Naive thymus-derived CD4-positive, alpha-beta T cell (primary cell): ENCODE measurements around the gene TKFC. TPM values are rescaled to one million over a fixed set of nuclear protein-coding genes. Genes with fewer than 3 reads are reported as not detected.

Experiments
- ATAC-seq: fragments of 150-1000 bp; cut with Tn5 transposase; 2 replicates; pipeline ENCODE4 v1.10.0; 2021; ENCODE audit warnings: mild to moderate bottlenecking, moderate library complexity
- CTCF ChIA-PET: fragments of 350-600 bp; sonication (Branson Sonifier 250); formaldehyde crosslinking; loops from one replicate; lab custom pipeline; 2021; ENCODE audit warnings: antibody characterized with exemption; lab: Charles Lee
- POLR2A ChIA-PET: fragments of 350-600 bp; sonication (Branson Sonifier 250); formaldehyde crosslinking; loops from one replicate; lab custom pipeline; 2021; ENCODE audit warnings: antibody characterized with exemption, inconsistent platforms; lab: Charles Lee
- DNase-seq, 9 donors: peaks; one replicate each; pipeline versions ENCODE4 v3.0.0 to v3.0.0-alpha.2; 2020 to 2022; ENCODE audit warnings: mixed read lengths in 1 of 9
- H3K27ac ChIP-seq: one replicate; pipeline ENCODE4 v1.7.0; 2013; ENCODE audit warnings: mild to moderate bottlenecking, low read depth, low read length, moderate library complexity
- H3K27me3 ChIP-seq, 2 donors: one replicate each; pipeline ENCODE4 v1.7.0; 2013; ENCODE audit warnings: low read length in 2 of 2, mild to moderate bottlenecking in 2 of 2, moderate library complexity in 2 of 2; ENCODE audit not compliant: control insufficient read depth in 2 of 2, insufficient read depth in 2 of 2
- H3K36me3 ChIP-seq, 3 experiments: 1 replicate in 2 of 3; 2 replicates in 1 of 3; pipeline ENCODE4 v1.7.0; 2013; ENCODE audit warnings: low read length in 3 of 3, mild to moderate bottlenecking in 3 of 3, moderate library complexity in 1 of 3; ENCODE audit not compliant: insufficient read depth in 3 of 3, control insufficient read depth in 2 of 3
- H3K4me1 ChIP-seq, 2 donors: one replicate each; pipeline ENCODE4 v1.7.0; 2013; ENCODE audit warnings: low read length in 2 of 2, mild to moderate bottlenecking in 2 of 2, moderate library complexity in 1 of 2; ENCODE audit not compliant: control insufficient read depth in 2 of 2, insufficient read depth in 2 of 2
- H3K4me3 ChIP-seq: 2 replicates; pipeline ENCODE4 v1.7.0; 2013; ENCODE audit warnings: mild to moderate bottlenecking, low read length
- H3K9me3 ChIP-seq, 3 experiments: 1 replicate in 2 of 3; 2 replicates in 1 of 3; pipeline ENCODE4 v1.7.0; 2013; ENCODE audit warnings: low read length in 3 of 3; ENCODE audit not compliant: control insufficient read depth in 2 of 3
- H3K27ac Mint-ChIP-seq, 9 donors: one replicate each; pipeline ENCODE4 v1.8.0; 2020 to 2022; ENCODE audit warnings: mixed read lengths in 9 of 9, mild to moderate bottlenecking in 8 of 9, moderate library complexity in 5 of 9, inconsistent platforms in 2 of 9
- H3K27me3 Mint-ChIP-seq, 5 donors: one replicate each; pipeline ENCODE4 v1.8.0; 2021 to 2022; ENCODE audit warnings: mixed read lengths in 5 of 5, mild to moderate bottlenecking in 1 of 5
- H3K36me3 Mint-ChIP-seq, 5 donors: one replicate each; pipeline ENCODE4 v1.8.0; 2020 to 2022; ENCODE audit warnings: mixed read lengths in 5 of 5, mild to moderate bottlenecking in 3 of 5, inconsistent platforms in 1 of 5
- H3K4me1 Mint-ChIP-seq, 7 donors: one replicate each; pipeline ENCODE4 v1.8.0; 2020 to 2022; ENCODE audit warnings: mixed read lengths in 7 of 7, mild to moderate bottlenecking in 3 of 7, inconsistent platforms in 1 of 7
- H3K4me3 Mint-ChIP-seq, 10 donors: one replicate each; pipeline ENCODE4 v1.8.0; 2020 to 2022; ENCODE audit warnings: mild to moderate bottlenecking in 10 of 10, mixed read lengths in 10 of 10, moderate library complexity in 6 of 10, inconsistent platforms in 2 of 10
- H3K9me3 Mint-ChIP-seq, 11 donors: one replicate each; pipeline ENCODE4 v1.8.0; 2020 to 2022; ENCODE audit warnings: mixed read lengths in 11 of 11, mild to moderate bottlenecking in 4 of 11, inconsistent platforms in 1 of 11, moderate library complexity in 1 of 11
- intact Hi-C, 2 donors: fragments of 100-400 bp; cut with micrococcal nuclease; formaldehyde crosslinking; loops; one replicate each; pipeline ENCODE4 v1.15.1; 2023
- polyA plus RNA-seq, 2 donors: library from polyadenylated mRNA; unstranded; fragments of 300-500 nt; fragmentation: Illumina TruSeq; gene quantifications; one replicate each; pipeline ENCODE4 v1.2.3, GENCODE V29; 2021
- total RNA-seq, 6 experiments: library from RNA in 5 of 6; stranded (reverse) in 5 of 6; gene quantifications; 1 replicate in 5 of 6; 2 replicates in 1 of 6; pipeline ENCODE4 v1.2.3 and lab custom pipeline; 2021 to 2026

The TKFC gene
- total and polyA plus RNA-seq, 7 experiments from 2014 or later = 24.6 to 59.9 (median 37.5) TPM

DNA sequence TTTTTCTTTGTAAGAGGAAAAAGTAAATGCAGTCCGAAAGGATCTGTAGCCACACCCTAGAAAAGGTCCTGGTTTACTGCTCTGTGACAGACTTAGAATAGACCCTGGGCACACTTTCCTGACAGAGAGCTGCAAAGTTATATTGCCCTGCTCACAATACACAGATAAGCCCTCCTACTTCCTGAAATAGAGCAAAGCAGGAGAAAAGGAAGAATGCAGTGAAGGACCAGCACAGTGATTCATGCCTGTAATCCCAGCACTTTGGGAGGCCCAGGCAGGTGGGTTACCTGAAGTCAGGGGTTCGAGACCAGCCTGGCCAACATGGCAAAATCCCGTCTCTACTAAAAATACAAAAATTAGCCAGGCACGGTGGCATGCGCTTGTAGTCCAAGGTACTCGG, 26.5 kb downstream of the TKFC start:
- Mint-ChIP-seq H3K27me3 (no peaks in the 10 kb centered on the region), H3K4me1 (peaks cover 30 to 59% (median 40%) of the 10 kb centered on the region in 7 donors), H3K9me3 (no peaks in the 10 kb centered on the region), H3K27ac (peak overlapping the region in 7 of 9 donors; percentile 31 to 83 (median 41)), H3K4me3 (peak overlapping the region in 5 of 10 donors; percentile 16 to 99 (median 36)), H3K36me3 (peaks cover 0 to 7% (median 5%) of the 10 kb centered on the region in 5 donors)
- Histone ChIP-seq H3K36me3 (peaks cover 0 to 13% (median 0%) of the 10 kb centered on the region in 3 experiments), H3K4me3 (no peak overlapping the region), H3K27ac (no peak overlapping the region), H3K4me1 (peaks cover 14 to 19% of the 10 kb centered on the region in 2 donors), H3K27me3 (no peaks in the 10 kb centered on the region), H3K9me3 (no peaks in the 10 kb centered on the region)
- no peak for ATAC-seq
- intact Hi-C loops = no loop called here
- ChIA-PET CTCF (interaction anchor here (0.6 to 1.3 kb wide), 2 partner anchors 26 to 42 kb away, joined by 3 to 5 read pairs; no protein-coding TSS in a partner anchor), POLR2A (interaction anchor here (1.0 to 4.9 kb wide), 2 partner anchors 12 to 25 kb away, joined by 8 to 82 read pairs; partner anchors contain the start of genes DDB1 and TKFC)
- DNase-seq = no peak

- no peaks in the 10 kb centered on the region for H3K9me3 ChIP-seq
- no peak for DNase-seq
- peak overlapping the region; percentile 97 to 100 (median 99) for H3K27ac Mint-ChIP-seq
- ChIA-PET CTCF (interaction anchor here (0.6 to 4.6 kb wide), 5 partner anchors 24 to 1022 kb away, joined by 3 to 44 read pairs (median 8); partner anchors contain the start of genes DDB1, TKFC and TMEM216), POLR2A (interaction anchor here (0.6 to 4.9 kb wide), 15 partner anchors 11 to 718 kb away, joined by 3 to 82 read pairs (median 5); partner anchors contain the start of genes DDB1, FTH1, SDHAF2 and TKFC)
- peaks cover 14 to 19% of the 10 kb centered on the region in 2 donors for H3K4me1 ChIP-seq
- peak overlapping the region; percentile 94 to 99 (median 98) for H3K4me3 Mint-ChIP-seq
- H3K4me1 Mint-ChIP-seq = peaks cover 30 to 55% (median 40%) of the 10 kb centered on the region in 7 donors
- H3K27me3 ChIP-seq = no peaks in the 10 kb centered on the region
- H3K27ac ChIP-seq = peak overlapping the region; percentile 95
- no peaks in the 10 kb centered on the region for H3K9me3 Mint-ChIP-seq
- H3K27me3 Mint-ChIP-seq = no peaks in the 10 kb centered on the region
- peaks cover 0 to 6% (median 0%) of the 10 kb centered on the region in 5 donors for H3K36me3 Mint-ChIP-seq
- H3K36me3 ChIP-seq = peaks cover 0 to 26% (median 7%) of the 10 kb centered on the region in 3 experiments
- no peak for ATAC-seq
- H3K4me3 ChIP-seq = peak overlapping the region; percentile 97
- intact Hi-C loops = loop anchor here (1.0 to 10.0 kb wide), 8 partner anchors 24 to 1744 kb away; partner anchors contain the start of genes CCDC86 (in 1 of the 2), OSBP (in 1 of the 2), SDHAF2 (in 1 of the 2) and TMEM109 (in 1 of the 2)
These were observed 28.3 kb downstream of the TKFC start for GRCh38 chr11:61361237-61361740.

DNA sequence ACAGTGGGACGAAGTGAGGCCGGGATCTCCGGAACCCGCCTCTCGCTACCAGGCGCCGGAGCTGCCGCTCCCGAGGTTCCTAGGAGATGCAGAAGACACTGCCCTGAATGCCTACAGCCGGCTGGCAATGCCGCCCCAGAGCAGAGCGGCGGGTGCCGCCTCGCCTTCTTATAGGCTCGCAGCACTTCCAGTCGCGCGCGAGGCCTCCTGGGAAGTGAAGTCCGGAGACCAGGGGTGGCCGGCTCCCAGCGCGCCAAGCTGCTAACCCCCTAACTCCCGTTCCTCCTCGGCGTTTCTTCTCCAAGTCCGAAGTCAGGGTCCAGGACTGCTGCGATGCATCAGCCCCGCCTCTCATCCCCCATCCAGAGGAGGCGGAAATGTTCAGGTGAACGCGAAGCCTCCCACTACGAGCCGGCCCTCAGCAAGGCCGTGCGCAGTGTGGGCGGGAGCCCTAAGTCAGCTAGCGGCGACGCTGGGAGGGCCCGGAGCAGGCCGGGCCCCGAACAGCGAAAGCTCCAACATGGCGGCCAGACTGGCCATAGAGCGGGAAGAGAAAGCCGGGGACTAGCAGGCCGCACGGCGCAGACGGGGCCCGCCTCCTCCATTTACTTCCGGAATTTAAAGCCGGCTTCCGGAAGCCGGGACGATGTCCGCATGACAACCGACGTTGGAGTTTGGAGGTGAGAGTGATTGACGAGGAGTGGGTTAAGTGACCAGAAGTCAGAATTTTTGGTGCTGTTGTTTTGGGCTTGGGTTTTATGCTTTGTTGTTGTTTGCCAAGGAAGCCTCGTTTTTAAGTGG, 28.9 kb downstream of the TKFC start, which contains the start of the genes CYB561A3 and TMEM138:
CYB561A3 (minus strand) TSS at position 142 of the 801 bp plus-strand sequence. CDS start 5,169 bp downstream, outside the sequence.
TMEM138 (plus strand) TSS at position 634 of the 801 bp plus-strand sequence. CDS start 2,017 bp downstream, outside the sequence.
- Histone ChIP-seq H3K4me1 (peaks cover 14 to 19% of the 10 kb centered on the region in 2 donors), H3K27ac (peak within 1 kb of the TSS; percentile 95), H3K9me3 (no peaks in the 10 kb centered on the region), H3K4me3 (peak within 1 kb of the TSS; percentile 97), H3K27me3 (no peaks in the 10 kb centered on the region), H3K36me3 (peaks cover 2 to 33% (median 9%) of the 10 kb centered on the region in 3 experiments)
- peak within 1 kb of the TSS; percentile 97 to 100 (median 99) for H3K27ac Mint-ChIP-seq
- ChIA-PET POLR2A (interaction anchor here (0.8 to 4.9 kb wide), 17 partner anchors 10 to 605 kb away, joined by 3 to 82 read pairs (median 6); partner anchors contain the start of genes CPSF7, DDB1, FTH1 and SDHAF2), CTCF (interaction anchor here (0.6 to 4.6 kb wide), 6 partner anchors 20 to 1021 kb away, joined by 3 to 44 read pairs (median 7); partner anchors contain the start of genes DDB1, TKFC and TMEM216)
- H3K9me3 Mint-ChIP-seq = no peaks in the 10 kb centered on the region
- ATAC-seq (peak; percentile 93), DNase-seq (peak; percentile 69 to 90 (median 81))
- no peaks in the 10 kb centered on the region for H3K27me3 Mint-ChIP-seq
- peaks cover 0 to 7% (median 0%) of the 10 kb centered on the region in 5 donors for H3K36me3 Mint-ChIP-seq
- intact Hi-C loops = loop anchor here (1.0 to 10.0 kb wide), 10 partner anchors 23 to 1745 kb away; partner anchors contain the start of genes DDB1 (in 2 of the 2), SDHAF2 (in 2 of the 2), TKFC (in 2 of the 2) and TMEM216 (in 2 of the 2)
- H3K4me1 Mint-ChIP-seq = peaks cover 30 to 55% (median 40%) of the 10 kb centered on the region in 7 donors
- peak within 1 kb of the TSS; percentile 94 to 99 (median 98) for H3K4me3 Mint-ChIP-seq

DNA sequence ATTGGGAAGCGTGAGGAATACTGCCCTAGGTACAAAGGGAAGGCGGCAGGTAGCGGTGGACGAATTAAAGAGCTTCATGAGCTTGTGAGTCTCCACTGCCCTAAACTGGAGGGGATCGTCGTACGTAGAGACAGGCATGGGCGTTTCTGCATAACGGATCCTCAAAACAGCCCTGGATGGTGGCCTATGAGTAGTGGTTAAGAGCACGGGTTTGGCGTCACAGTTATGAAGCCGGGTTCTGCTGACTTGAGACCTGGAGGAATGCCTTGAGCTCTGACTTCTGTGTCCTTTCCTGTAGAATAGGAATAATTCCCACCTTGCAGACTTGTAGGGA, 29.5 kb downstream of the TKFC start:
- peak in 7 of 9 donors; percentile 50 to 73 (median 62) for DNase-seq

DNA sequence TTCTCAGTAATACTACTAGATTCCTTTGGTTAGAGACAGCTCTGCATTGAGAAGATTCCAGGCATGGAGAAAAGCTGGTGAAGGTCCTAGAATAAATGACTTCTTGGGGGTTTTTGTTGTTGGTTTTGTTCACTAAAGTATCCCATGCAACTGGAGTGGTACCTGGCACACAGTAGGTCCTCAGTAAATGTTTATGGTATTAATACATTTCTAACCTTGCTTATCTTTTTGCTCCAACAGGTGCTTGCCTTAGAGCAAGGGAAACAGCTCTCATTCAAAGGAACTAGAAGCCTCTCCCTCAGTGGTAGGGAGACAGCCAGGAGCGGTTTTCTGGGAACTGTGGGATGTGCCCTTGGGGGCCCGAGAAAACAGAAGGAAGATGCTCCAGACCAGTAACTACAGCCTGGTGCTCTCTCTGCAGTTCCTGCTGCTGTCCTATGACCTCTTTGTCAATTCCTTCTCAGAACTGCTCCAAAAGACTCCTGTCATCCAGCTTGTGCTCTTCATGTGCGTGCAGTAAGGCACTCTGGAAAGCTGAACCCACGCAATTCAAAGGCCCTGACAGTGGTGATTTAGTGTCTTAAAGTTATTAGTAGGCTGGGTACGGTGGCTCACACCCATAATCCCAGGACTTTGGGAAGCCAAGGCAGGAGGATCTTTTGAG, 31.1 kb downstream of the TKFC start:
- DNase-seq = no peak
- Histone ChIP-seq H3K27ac (peak overlapping the region; percentile 39), H3K36me3 (peaks cover 10 to 54% (median 18%) of the 10 kb centered on the region in 3 experiments), H3K9me3 (no peaks in the 10 kb centered on the region), H3K4me1 (peaks cover 14 to 19% of the 10 kb centered on the region in 2 donors), H3K4me3 (no peak overlapping the region), H3K27me3 (no peaks in the 10 kb centered on the region)
- CTCF ChIA-PET = interaction anchor here (0.7 to 4.6 kb wide), 2 partner anchors 29 to 115 kb away, joined by 3 to 44 read pairs; partner anchors contain the start of genes DDB1 and TKFC
- intact Hi-C loops = loop anchor here in 1 of 2 donors (5.0 to 10.0 kb wide), 3 partner anchors 449 to 1747 kb away; partner anchors contain the start of genes CCDC86, OSBP and TMEM109
- H3K4me1 Mint-ChIP-seq = peaks cover 24 to 44% (median 36%) of the 10 kb centered on the region in 7 donors
- peak overlapping the region in 6 of 9 donors; percentile 16 to 100 (median 87) for H3K27ac Mint-ChIP-seq
- peaks cover 0 to 19% (median 8%) of the 10 kb centered on the region in 5 donors for H3K36me3 Mint-ChIP-seq
- no peak for ATAC-seq
- H3K27me3 Mint-ChIP-seq = no peaks in the 10 kb centered on the region
- peak overlapping the region in 8 of 10 donors; percentile 94 to 99 (median 98) for H3K4me3 Mint-ChIP-seq
- no peaks in the 10 kb centered on the region for H3K9me3 Mint-ChIP-seq
- POLR2A ChIA-PET = interaction anchor here (1.0 to 4.9 kb wide), 4 partner anchors 21 to 67 kb away, joined by 3 to 82 read pairs (median 21); partner anchors contain the start of genes DDB1, TKFC and TMEM216

More for the DNA sequence above, 29.5 kb downstream of the TKFC start:
- H3K27me3 ChIP-seq = no peaks in the 10 kb centered on the region
- Mint-ChIP-seq H3K4me3 (peak overlapping the region; percentile 94 to 99 (median 98)), H3K9me3 (no peaks in the 10 kb centered on the region), H3K4me1 (peaks cover 29 to 50% (median 38%) of the 10 kb centered on the region in 7 donors), H3K36me3 (peaks cover 0 to 10% (median 0%) of the 10 kb centered on the region in 5 donors), H3K27ac (peak overlapping the region; percentile 97 to 100 (median 99)), H3K27me3 (no peaks in the 10 kb centered on the region)
- H3K4me1 ChIP-seq = peaks cover 14 to 19% of the 10 kb centered on the region in 2 donors
- no peaks in the 10 kb centered on the region for H3K9me3 ChIP-seq
- H3K27ac ChIP-seq = peak overlapping the region; percentile 95
- ATAC-seq = peak; percentile 49
- intact Hi-C loops = loop anchor here (1.0 to 10.0 kb wide), 8 partner anchors 23 to 1745 kb away; partner anchors contain the start of genes DDB1 (in 2 of the 2), TKFC (in 2 of the 2), CCDC86 (in 1 of the 2) and OSBP (in 1 of the 2)
- peak overlapping the region; percentile 97 for H3K4me3 ChIP-seq
- ChIA-PET CTCF (interaction anchor here (0.6 to 4.6 kb wide), 6 partner anchors 19 to 1401 kb away, joined by 3 to 44 read pairs (median 7); partner anchors contain the start of genes DDB1, TKFC and TMEM216), POLR2A (interaction anchor here (0.9 to 4.9 kb wide), 14 partner anchors 10 to 605 kb away, joined by 3 to 82 read pairs (median 6); partner anchors contain the start of genes CPSF7, DDB1, FTH1 and SDHAF2)
- H3K36me3 ChIP-seq = peaks cover 8 to 39% (median 12%) of the 10 kb centered on the region in 3 experiments
